HG03159 (cell line): Measurements from ENCODE around the gene LRRC8B.
"Not testable (repeated sequence)": the region's sequence is repeated elsewhere in the genome, so short reads cannot be mapped to it uniquely, and the experiment has no call there.

Experiments used
- ATAC-seq: cut with Tn5 transposase; IDR thresholded peaks from one replicate; pipeline ENCODE4 v1.9.1; 2021; ENCODE audit warnings: mild to moderate bottlenecking, moderate library complexity; ENCODE audit not compliant: unreplicated experiment

LRRC8B gene

GRCh38 chr1:89578946-89579684, 54.5 kb downstream of the LRRC8B start:
- ATAC-seq: no peak

GRCh38 chr1:89580036-89580435, 55.4 kb downstream of the LRRC8B start:
- ATAC-seq: no peak

DNA sequence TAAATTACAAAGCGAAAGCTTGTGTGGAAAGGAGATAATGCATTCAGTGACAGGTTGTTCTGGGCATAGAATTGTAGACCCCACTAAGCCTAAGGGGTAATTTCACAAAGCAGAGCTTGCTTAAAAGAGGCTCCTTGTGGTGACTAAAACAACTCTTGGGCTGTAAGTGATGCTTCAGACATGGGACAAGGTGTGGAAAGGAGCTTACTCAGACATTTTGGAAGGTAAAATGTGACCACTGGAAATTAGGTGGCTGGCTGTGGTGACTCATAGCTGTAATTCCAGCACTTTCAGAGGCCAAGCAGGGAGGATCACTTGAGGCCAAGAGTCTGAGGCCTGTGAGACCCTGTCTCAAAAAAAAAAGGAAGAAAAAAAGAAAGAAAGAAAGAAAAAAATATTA, 57.2 kb downstream of the LRRC8B start:
- no peak for ATAC-seq

- no peak for ATAC-seq
These were observed 57.9 kb downstream of the LRRC8B start for GRCh38 chr1:89582571-89582970.

DNA sequence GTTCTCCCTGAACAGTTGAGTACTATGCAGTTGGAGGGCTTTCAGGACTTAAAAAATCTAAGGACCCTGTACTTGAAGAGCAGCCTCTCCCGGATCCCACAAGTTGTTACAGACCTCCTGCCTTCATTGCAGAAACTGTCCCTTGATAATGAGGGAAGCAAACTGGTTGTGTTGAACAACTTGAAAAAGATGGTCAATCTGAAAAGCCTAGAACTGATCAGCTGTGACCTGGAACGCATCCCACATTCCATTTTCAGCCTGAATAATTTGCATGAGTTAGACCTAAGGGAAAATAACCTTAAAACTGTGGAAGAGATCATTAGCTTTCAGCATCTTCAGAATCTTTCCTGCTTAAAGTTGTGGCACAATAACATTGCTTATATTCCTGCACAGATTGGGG, 59.6 kb downstream of the LRRC8B start:
- ATAC-seq: no peak

DNA sequence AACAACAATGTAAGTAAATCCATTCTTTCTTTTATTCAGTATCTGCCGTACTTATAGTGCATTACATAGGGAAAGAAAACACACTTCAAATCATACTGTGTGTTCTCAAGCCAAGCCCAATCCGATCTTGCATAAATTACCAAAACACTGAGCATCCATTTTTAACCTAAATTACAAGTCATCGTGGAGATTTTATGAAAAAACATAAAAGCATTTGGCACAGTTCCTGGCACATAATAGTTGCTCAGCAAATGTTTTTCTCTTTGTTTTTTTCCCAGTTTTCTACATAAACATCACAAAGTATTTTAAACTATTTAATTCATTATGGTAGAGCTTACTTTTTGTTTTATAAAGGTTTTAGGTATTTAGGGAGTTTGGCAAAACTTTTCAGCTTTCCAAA, 60.2 kb downstream of the LRRC8B start:
- ATAC-seq: no peak

DNA sequence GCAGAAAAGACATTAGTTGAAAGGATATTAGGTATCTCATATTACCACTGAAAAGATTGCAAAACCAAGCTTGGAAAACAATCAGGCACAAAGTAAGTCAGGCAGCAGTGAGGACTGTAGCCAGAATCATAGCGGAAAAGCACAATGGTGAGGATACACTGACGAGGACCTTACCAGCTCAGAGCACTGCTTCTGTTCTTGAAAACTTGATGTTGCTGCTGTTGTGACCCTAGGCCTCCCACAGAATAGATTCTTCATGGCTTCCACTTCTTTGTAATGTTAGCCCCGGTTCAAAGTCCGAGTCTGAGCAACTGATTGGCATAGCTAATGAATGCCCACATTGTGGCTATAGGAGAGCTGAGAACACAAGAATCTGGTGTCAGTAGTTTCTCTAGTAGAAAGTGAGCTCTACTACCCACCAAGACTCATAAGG, 63.1 kb downstream of the LRRC8B start:
- ATAC-seq: no peak

DNA sequence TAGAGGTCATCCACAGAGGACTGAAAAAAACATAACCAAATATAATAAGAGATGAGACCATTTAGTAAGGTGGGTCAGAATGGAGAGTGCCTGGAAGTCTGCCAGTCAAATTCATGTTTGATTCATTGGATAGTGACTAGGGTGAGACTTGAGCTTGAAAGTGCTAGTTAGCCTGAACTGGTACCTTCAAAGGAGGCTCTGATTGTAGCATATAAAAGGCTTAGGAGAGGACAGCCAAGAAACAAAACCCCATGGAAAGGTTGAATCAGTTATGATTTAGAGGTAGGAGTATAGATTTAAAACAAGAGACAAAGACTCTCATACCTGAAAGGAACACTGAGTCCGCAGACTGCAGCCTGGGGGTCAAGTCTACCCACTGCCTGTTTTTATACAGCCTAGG, 63.9 kb downstream of the LRRC8B start:
- no peak for ATAC-seq

DNA sequence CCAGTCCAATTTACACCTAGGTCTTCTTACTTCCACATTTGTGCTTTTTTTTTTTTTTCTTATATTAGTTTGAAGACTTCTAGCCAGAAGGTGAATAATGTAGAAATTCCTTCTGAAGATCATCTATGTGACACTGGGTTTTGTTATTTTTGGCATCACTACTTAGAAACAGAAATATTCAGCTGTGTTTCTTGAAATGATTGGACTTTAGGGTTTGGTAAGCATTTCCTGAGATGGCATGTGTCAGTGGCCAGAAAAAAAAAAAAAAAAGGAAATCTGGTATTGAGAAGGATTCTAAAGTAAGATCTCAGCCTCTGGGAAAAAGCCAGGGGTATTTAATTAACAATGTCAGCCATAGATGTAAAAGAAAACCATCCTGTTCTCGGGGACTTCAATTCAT, 64.9 kb downstream of the LRRC8B start:
- no peak for ATAC-seq

GRCh38 chr1:89590341-89591080, 65.9 kb downstream of the LRRC8B start:
- ATAC-seq: no peak

DNA sequence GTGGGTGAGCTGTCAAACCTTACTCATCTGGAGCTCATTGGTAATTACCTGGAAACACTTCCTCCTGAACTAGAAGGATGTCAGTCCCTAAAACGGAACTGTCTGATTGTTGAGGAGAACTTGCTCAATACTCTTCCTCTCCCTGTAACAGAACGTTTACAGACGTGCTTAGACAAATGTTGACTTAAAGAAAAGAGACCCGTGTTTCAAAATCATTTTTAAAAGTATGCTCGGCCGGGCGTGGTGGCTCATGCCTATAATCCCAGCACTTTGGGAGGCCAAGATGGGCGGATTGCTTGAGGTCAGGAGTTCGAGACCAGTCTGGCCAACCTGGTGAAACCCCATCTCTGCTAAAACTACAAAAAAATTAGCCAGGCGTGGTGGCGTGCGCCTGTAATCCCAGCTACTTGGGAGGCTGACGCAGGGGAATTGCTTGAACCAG, 68.3 kb downstream of the LRRC8B start:
- ATAC-seq: not testable (repeated sequence)

GRCh38 chr1:89594096-89594740, 69.6 kb downstream of the LRRC8B start:
- ATAC-seq: no peak

- ATAC-seq: no peak
These were observed 72.1 kb downstream of the LRRC8B start for GRCh38 chr1:89596698-89597097.

DNA sequence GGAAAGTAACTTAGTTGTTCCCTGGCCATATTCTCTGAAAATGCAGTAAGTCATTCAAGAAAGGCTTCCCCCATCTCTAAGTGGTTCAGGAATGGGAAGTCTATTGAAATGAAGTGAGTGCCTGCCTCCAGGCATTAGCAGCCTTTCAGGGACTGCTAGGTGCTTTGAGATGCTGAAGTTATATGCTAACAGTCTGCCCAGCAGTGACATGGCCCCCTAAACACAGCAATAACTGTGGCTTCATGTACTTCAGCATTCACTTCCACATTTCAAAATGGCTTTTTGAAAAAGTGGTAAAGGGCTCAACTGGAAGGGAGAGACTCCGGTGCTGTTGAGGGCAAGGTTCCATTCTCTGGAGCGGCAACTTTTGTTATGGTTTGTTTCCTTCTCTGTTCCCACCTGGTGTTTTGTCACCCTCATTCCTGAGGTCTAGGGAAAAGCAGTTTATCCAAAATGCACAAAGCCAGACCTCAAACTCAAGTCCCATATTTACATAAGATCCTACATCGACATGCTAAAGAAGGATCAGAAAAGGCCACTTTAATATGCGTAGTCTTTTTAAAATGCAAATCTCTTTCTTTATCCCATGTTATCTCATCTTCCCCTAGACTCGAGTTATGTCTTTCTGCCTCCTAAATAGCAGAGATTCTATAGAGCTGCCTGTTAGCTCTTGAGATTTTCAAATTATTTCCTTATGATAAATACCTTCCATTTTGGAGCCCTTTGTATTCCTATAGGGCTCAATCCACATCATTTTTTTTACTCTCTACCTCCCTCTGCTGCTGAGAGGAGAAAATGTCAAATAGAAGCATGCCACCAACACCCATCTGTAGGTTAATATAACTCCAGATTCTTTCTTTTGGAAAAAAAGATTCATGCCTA, 74.1 kb downstream of the LRRC8B start:
- no peak for ATAC-seq

- no peak for ATAC-seq
These were observed 74.7 kb downstream of the LRRC8B start for GRCh38 chr1:89599332-89599630.

DNA sequence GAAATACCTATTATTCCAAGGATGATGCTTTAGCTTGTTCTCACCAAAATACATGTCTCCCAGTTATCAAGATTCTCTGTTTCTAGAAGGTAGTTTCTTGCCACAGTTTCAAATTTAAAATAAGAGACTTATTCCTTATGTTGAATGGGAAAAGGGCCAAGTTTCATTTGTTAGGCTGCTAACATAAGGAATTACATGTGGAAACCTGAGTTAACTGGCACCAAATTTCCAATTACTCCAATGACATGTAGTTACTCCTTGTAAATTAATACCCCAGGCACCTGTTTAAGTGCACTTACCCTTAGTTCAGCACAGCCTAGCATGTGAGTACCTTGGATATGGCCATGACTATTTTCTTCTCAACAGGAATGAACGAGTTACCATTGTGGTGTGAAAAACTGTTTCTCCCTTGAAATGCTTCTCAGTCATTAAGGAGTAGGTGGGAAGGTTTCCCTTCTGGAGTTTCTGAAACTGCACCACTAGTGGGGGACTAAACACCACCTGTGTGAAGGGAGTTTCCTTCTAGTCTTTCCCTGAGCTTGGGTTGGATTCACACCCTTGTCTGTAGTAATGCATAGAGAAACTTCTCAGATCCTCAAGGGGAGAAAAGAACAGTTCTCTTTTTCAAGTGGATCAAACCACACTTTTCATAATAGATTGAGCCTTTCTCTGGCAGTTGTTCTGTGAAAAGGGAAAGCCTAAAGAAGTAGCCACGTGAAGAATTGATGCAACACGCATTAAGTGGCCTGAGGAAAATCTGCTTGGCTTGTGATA, 76.0 kb downstream of the LRRC8B start:
- no peak for ATAC-seq

DNA sequence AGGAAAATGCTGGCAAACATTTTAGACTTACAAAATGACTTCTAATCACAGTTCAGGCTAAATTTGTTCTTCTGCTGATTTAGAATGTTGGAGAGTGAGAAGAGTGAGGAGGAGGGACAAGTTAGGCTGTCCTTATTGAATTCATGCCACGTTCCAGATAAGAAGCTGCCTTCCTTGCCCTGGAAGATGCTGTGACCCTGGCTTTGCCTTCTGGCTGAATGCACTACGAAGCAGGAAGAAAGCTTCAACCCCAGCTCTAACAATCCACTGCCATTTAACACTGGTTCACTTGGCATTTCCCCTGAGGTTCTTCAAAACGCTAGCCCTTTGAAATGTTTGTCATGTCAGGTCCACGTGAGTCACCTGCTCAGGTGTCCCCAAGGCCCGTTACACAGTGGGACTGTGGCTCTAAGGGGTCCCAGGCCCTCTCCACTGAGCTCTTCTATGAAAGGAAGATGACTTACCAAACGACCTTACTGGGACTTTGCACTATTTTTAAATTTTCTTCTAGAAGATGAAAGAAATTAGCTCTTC, 78.3 kb downstream of the LRRC8B start:
- ATAC-seq: no peak

GRCh38 chr1:89603651-89604413, 79.2 kb downstream of the LRRC8B start:
- no peak for ATAC-seq

DNA sequence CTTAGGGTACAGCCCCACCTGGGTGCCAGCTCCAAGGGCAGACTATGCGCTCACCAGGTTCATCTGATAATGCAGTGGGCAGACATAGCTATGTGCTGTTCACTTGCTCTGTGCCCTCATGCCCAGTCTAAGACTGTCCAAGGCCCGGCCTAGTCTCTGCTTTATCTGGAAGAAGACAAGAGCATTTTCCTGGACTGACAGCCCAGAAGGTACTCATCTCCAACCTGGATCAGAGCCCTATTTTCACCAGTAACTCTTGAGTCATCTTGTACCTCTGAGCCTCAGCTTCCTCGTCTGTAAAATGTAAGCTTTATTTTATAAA, 79.7 kb downstream of the LRRC8B start:
- ATAC-seq: no peak

DNA sequence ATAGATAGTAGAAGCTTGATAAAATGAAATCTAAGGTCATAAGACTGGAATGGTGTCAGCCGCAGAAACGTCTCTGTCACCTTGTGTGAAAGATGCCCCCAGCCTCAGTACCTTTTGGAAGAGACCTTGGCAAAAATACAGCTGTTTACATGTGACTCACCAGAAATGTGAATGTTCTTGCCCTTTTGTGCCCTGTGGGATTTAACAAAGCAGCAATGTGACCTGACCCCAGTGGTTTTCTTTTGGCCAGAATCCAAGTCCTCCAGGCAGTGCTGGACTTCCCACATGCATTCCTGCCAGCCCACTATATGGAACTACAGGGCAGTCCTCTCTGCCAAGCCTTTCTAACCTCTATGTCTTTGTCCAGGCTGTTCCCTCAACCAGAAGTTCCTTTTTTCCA, 81.1 kb downstream of the LRRC8B start:
- no peak for ATAC-seq
